Lower lobe of right lung (tissue), 2 donors: ENCODE data around the gene SLC25A13. TPM values are rescaled to one million over a fixed set of nuclear protein-coding genes. Genes with fewer than 3 reads are reported as not detected.
"Not testable (repeated sequence)": the region's sequence is repeated elsewhere in the genome, so short reads cannot be mapped to it uniquely, and the experiment has no call there.

Experiments
- ATAC-seq, 2 donors: fragments of 200-7000 bp; cut with Tn5 transposase; one replicate each; pipeline ENCODE4 v1.9.1; 2020 to 2022; ENCODE audit warnings: mild to moderate bottlenecking in 2 of 2, moderate library complexity in 2 of 2
- DNase-seq: peaks from one replicate; pipeline ENCODE4 v3.0.0-alpha.2; 2020
- H3K27ac ChIP-seq: fragments of 200-600 bp; one replicate; pipeline ENCODE4 v1.8.0; 2022
- H3K27me3 ChIP-seq: fragments of 200-600 bp; one replicate; pipeline ENCODE4 v1.8.0; 2022; ENCODE audit warnings: low read depth
- H3K36me3 ChIP-seq: fragments of 200-600 bp; one replicate; pipeline ENCODE4 v1.8.0; 2022; ENCODE audit warnings: mild to moderate bottlenecking
- H3K4me1 ChIP-seq: fragments of 200-600 bp; one replicate; pipeline ENCODE4 v1.8.0; 2022
- H3K4me3 ChIP-seq: fragments of 200-600 bp; one replicate; pipeline ENCODE4 v1.8.0; 2022; ENCODE audit warnings: mild to moderate bottlenecking
- H3K9me3 ChIP-seq: fragments of 200-600 bp; one replicate; pipeline ENCODE4 v1.8.0; 2022
- CTCF ChIP-seq: fragments of 200-600 bp; IDR thresholded peaks from one replicate; pipeline ENCODE4 v1.8.0; 2022; ENCODE audit warnings: antibody characterized with exemption, mild to moderate bottlenecking
- intact Hi-C: fragments of 100-400 bp; cut with DNase I; formaldehyde crosslinking; loops from one replicate; pipeline ENCODE4 v1.11.0; 2022
- long read RNA-seq: library from polyadenylated mRNA; unstranded; transcript quantifications from one replicate; pipeline ENCODE4 v2.0.0, GENCODE V29; 2021
- total RNA-seq: library from RNA; stranded (reverse); fragmentation: NEBNext Ultra II Directional; extraction: Animal tissue kit (Norgen Biotek cat#: 25700); gene quantifications from one replicate; pipeline ENCODE4 v1.2.1, GENCODE V29; 2021
- donor health status: DM: no; HTN: yes; CAD: no; lungs with severe emphysema.

The SLC25A13 gene
- total RNA-seq, result 24.8 TPM
- long read RNA-seq, transcript SLC25A13-201 (18 exons, 3,136 nt), result major isoform, 7 of 24 reads
- long read RNA-seq, partial matches to known transcripts, result 9 of 24 reads
- long read RNA-seq, other reads (novel, unspliced or antisense), result 8 of 24 reads

- DNase-seq (peak; percentile 96), ATAC-seq (peak; percentile 99)
- intact Hi-C loops, result no loop called here
- Histone ChIP-seq H3K9me3 (no peaks in the 10 kb centered on the region), H3K4me1 (peaks cover 31% of the 10 kb centered on the region), H3K27ac (peak within 1 kb of the TSS; percentile 96), H3K36me3 (no peaks in the 10 kb centered on the region), H3K4me3 (peak within 1 kb of the TSS; percentile 94), H3K27me3 (no peaks in the 10 kb centered on the region)
- no peak for TF ChIP-seq CTCF
These were observed at the start of gene SLC25A13 for GRCh38 chr7:96321658-96322372. Gene SLC25A13, minus strand, starts transcription at chr7:96322098. Its CDS starts 142 bp downstream, at chr7:96321956.

- H3K9me3 ChIP-seq, intact Hi-C loops, ATAC-seq: not testable (repeated sequence)
These were observed 44.0 kb upstream of the SLC25A13 start for GRCh38 chr7:96365916-96366315.

GRCh38 chr7:96361116-96361857 is 39.4 kb upstream of the SLC25A13 start:
- no peaks in the 10 kb centered on the region for H3K27me3 ChIP-seq
- DNase-seq (no peak), ATAC-seq (no peak)
- no peak for TF ChIP-seq CTCF
- intact Hi-C loops, result no loop called here
- H3K4me3 ChIP-seq, result no peak overlapping the region
- no peak overlapping the region for H3K27ac ChIP-seq
- H3K36me3 ChIP-seq, result no peaks in the 10 kb centered on the region
- H3K4me1 ChIP-seq, result no peaks in the 10 kb centered on the region
- H3K9me3 ChIP-seq, result no peaks in the 10 kb centered on the region

More at GRCh38 chr7:96365916-96366315, 44.0 kb upstream of the SLC25A13 start:
- not testable (repeated sequence) for H3K27me3 ChIP-seq, H3K4me1 ChIP-seq, H3K27ac ChIP-seq, H3K4me3 ChIP-seq, DNase-seq, H3K36me3 ChIP-seq

- no peak for ATAC-seq
- Histone ChIP-seq H3K36me3 (no peaks in the 10 kb centered on the region), H3K27ac (no peak overlapping the region), H3K4me3 (no peak overlapping the region), H3K4me1 (no peaks in the 10 kb centered on the region), H3K9me3 (no peaks in the 10 kb centered on the region), H3K27me3 (no peaks in the 10 kb centered on the region)
- no peak for DNase-seq
- TF ChIP-seq CTCF, result no peak
- intact Hi-C loops, result no loop called here
These were observed 38.0 kb upstream of the SLC25A13 start for GRCh38 chr7:96359876-96360275.

- H3K36me3 ChIP-seq, ATAC-seq, DNase-seq, H3K27me3 ChIP-seq, H3K4me3 ChIP-seq, intact Hi-C loops, H3K4me1 ChIP-seq, H3K27ac ChIP-seq, H3K9me3 ChIP-seq: not testable (repeated sequence)
These were observed 36.5 kb upstream of the SLC25A13 start for GRCh38 chr7:96358236-96358971.

GRCh38 chr7:96355990-96356506 is 34.1 kb upstream of the SLC25A13 start:
- Histone ChIP-seq H3K4me3 (no peak overlapping the region), H3K27me3 (no peaks in the 10 kb centered on the region), H3K36me3 (no peaks in the 10 kb centered on the region), H3K9me3 (no peaks in the 10 kb centered on the region), H3K4me1 (no peaks in the 10 kb centered on the region), H3K27ac (no peak overlapping the region)
- DNase-seq (no peak), ATAC-seq (no peak)
- intact Hi-C loops, result no loop called here
- TF ChIP-seq CTCF, result no peak
